Measurements from ENCODE around the gene MR1.

DNA sequence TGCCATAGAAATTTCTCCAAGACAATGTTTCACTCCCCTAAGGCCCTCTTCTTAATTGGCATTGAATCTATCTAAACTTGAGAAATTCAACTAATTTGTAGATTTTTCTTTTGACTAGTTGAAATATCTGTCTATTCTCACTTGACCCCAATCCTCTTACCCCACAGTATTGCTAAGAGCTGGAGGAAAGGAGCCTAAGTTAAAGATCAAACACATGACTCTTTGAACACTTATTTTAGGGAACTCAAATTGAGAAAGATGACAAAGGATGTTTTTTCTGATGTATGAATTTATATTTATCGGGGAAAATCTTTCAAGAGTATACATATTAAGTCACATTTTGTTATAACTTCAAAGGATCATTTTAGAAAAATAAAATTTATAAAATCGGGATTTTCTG, 3.6 kb downstream of the MR1 start:
- TF ChIP-seq ZNF331 (CRISPR knock-in tag; IDR thresholded peaks at IDR 0.05) (no peak), ETV6 (CRISPR knock-in tag; conservative IDR thresholded peaks at IDR 0.05) (no peak), ZNF549 (CRISPR knock-in tag; IDR thresholded peaks at IDR 0.05) (no peak)
